H9 (cell line): Measurements from ENCODE around the gene RGS5. TPM values are rescaled to one million over a fixed set of nuclear protein-coding genes. Genes with fewer than 3 reads are reported as not detected.

Experiments used
- DNase-seq: peaks from one replicate; pipeline ENCODE4 v3.0.0-alpha.2; 2017
- H2AFZ ChIP-seq: one replicate; pipeline ENCODE4 v1.6.1; 2013; ENCODE audit warnings: mild to moderate bottlenecking, low read length, control low read depth, moderate library complexity
- H2AK5ac ChIP-seq: 2 replicates; pipeline ENCODE4 v1.6.1; 2013; ENCODE audit warnings: low read length, control low read depth, mixed read lengths; ENCODE audit not compliant: insufficient read length
- H2BK120ac ChIP-seq: one replicate; pipeline ENCODE4 v1.6.1; 2013; ENCODE audit warnings: low read depth, mild to moderate bottlenecking, low read length, control low read depth, inconsistent platforms; ENCODE audit not compliant: poor library complexity, severe bottlenecking
- H2BK12ac ChIP-seq: 2 replicates; pipeline ENCODE4 v1.6.1; 2013; ENCODE audit warnings: low read length, control low read depth, mixed read lengths, low read depth; ENCODE audit not compliant: insufficient read length
- H2BK15ac ChIP-seq: 2 replicates; pipeline ENCODE4 v1.6.1; 2013; ENCODE audit warnings: low read depth, low read length, control low read depth
- H2BK20ac ChIP-seq: one replicate; pipeline ENCODE4 v1.6.1; 2013; ENCODE audit warnings: low read depth, mild to moderate bottlenecking, low read length, control low read depth, inconsistent platforms; ENCODE audit not compliant: poor library complexity, severe bottlenecking
- H2BK5ac ChIP-seq: 2 replicates; pipeline ENCODE4 v1.6.1; 2013; ENCODE audit warnings: low read length, control low read depth, mixed read lengths; ENCODE audit not compliant: insufficient read length
- H3K14ac ChIP-seq: 2 replicates; pipeline ENCODE4 v1.6.1; 2013; ENCODE audit warnings: low read length, control low read depth; ENCODE audit not compliant: insufficient read depth
- H3K18ac ChIP-seq: 2 replicates; pipeline ENCODE4 v1.6.1; 2013; ENCODE audit warnings: low read depth, mild to moderate bottlenecking, mixed read lengths, low read length, control low read depth; ENCODE audit not compliant: insufficient read length
- H3K23ac ChIP-seq: 2 replicates; pipeline ENCODE4 v1.6.1; 2013; ENCODE audit warnings: low read length, control low read depth, mixed read lengths, low read depth; ENCODE audit not compliant: insufficient read length
- H3K23me2 ChIP-seq: 2 replicates; pipeline ENCODE4 v1.6.1; 2013; ENCODE audit warnings: low read depth, mild to moderate bottlenecking, mixed read lengths, low read length, control low read depth; ENCODE audit not compliant: insufficient read length, poor library complexity, severe bottlenecking
- H3K27ac ChIP-seq: 2 replicates; pipeline ENCODE4 v1.5.1; 2013; ENCODE audit warnings: low read length, control low read depth, mixed read lengths, low read depth; ENCODE audit not compliant: insufficient read length
- H3K27me3 ChIP-seq: 2 replicates; pipeline ENCODE4 v1.6.1; 2013; ENCODE audit warnings: low read length, control low read depth, inconsistent platforms; ENCODE audit not compliant: insufficient read depth
- H3K4ac ChIP-seq: 2 replicates; pipeline ENCODE4 v1.6.1; 2013; ENCODE audit warnings: low read depth, mild to moderate bottlenecking, control low read depth, inconsistent platforms, low read length, moderate library complexity
- H3K4me1 ChIP-seq: 2 replicates; pipeline ENCODE4 v1.6.1; 2013; ENCODE audit warnings: low read length, control low read depth, inconsistent platforms; ENCODE audit not compliant: insufficient read depth
- H3K4me2 ChIP-seq: 2 replicates; pipeline ENCODE4 v1.6.1; 2013; ENCODE audit warnings: low read length, control low read depth, mixed read lengths; ENCODE audit not compliant: insufficient read length, insufficient read depth
- H3K56ac ChIP-seq: 2 replicates; pipeline ENCODE4 v1.6.1; 2013; ENCODE audit warnings: low read depth, mild to moderate bottlenecking, mixed read lengths, low read length, control low read depth; ENCODE audit not compliant: insufficient read length
- H3K79me1 ChIP-seq: 2 replicates; pipeline ENCODE4 v1.6.1; 2013; ENCODE audit warnings: low read depth, mild to moderate bottlenecking, moderate library complexity, low read length, control low read depth, inconsistent platforms; ENCODE audit not compliant: insufficient read depth, poor library complexity, severe bottlenecking
- H3K79me2 ChIP-seq: 2 replicates; pipeline ENCODE4 v1.6.1; 2013; ENCODE audit warnings: low read length, control low read depth, inconsistent platforms; ENCODE audit not compliant: insufficient read depth
- H3K9ac ChIP-seq: 2 replicates; pipeline ENCODE4 v1.6.1; 2013; ENCODE audit warnings: low read length, control low read depth, mixed read lengths; ENCODE audit not compliant: insufficient read length; ENCODE audit errors: extremely low read depth
- H3K9me3 ChIP-seq: one replicate; pipeline ENCODE4 v1.6.1; 2013; ENCODE audit warnings: low read depth, low read length, inconsistent platforms; ENCODE audit not compliant: control insufficient read depth
- H3T11ph ChIP-seq: one replicate; pipeline ENCODE4 v1.6.1; 2013; ENCODE audit warnings: mild to moderate bottlenecking, low read length, control low read depth, inconsistent platforms
- H4K20me1 ChIP-seq: one replicate; pipeline ENCODE4 v1.6.1; 2013; ENCODE audit not compliant: control insufficient read depth, insufficient read length, insufficient read depth
- H4K5ac ChIP-seq: 2 replicates; pipeline ENCODE4 v1.6.1; 2013; ENCODE audit warnings: low read depth, mild to moderate bottlenecking, mixed read lengths, low read length, control low read depth; ENCODE audit not compliant: insufficient read length
- H4K8ac ChIP-seq: replicated peaks from 2 replicates; pipeline ENCODE4 v1.6.1; 2013; ENCODE audit warnings: low read length, control low read depth, mixed read lengths, low read depth; ENCODE audit not compliant: insufficient read length
- H4K91ac ChIP-seq: 2 replicates; pipeline ENCODE4 v1.6.1; 2013; ENCODE audit warnings: low read depth, mild to moderate bottlenecking, moderate library complexity, mixed read lengths, low read length, control low read depth; ENCODE audit not compliant: insufficient read length
- H3K27ac Mint-ChIP-seq, 3 experiments: 2 replicates in 2 of 3; 3 replicates in 1 of 3; pipeline ENCODE4 v1.8.0; 2020 to 2021; ENCODE audit warnings: mixed read lengths in 3 of 3, mild to moderate bottlenecking in 1 of 3, moderate library complexity in 1 of 3
- H3K27me3 Mint-ChIP-seq: 2 replicates; pipeline ENCODE4 v1.8.0; 2021; ENCODE audit warnings: low read depth, mild to moderate bottlenecking, moderate library complexity, mixed read lengths
- H3K36me3 Mint-ChIP-seq, 3 experiments: 2 replicates in 2 of 3; 3 replicates in 1 of 3; pipeline ENCODE4 v1.8.0; 2020 to 2021; ENCODE audit warnings: low read depth in 3 of 3, mixed read lengths in 3 of 3; ENCODE audit not compliant: insufficient read depth in 1 of 3
- H3K4me1 Mint-ChIP-seq, 2 experiments: 2 replicates each; pipeline ENCODE4 v1.8.0; 2020; ENCODE audit warnings: mixed read lengths in 2 of 2
- H3K4me3 Mint-ChIP-seq, 2 experiments: 2 replicates in 1 of 2; 3 replicates in 1 of 2; pipeline ENCODE4 v1.8.0; 2020 to 2021; ENCODE audit warnings: mild to moderate bottlenecking in 2 of 2, mixed read lengths in 2 of 2, moderate library complexity in 1 of 2
- H3K9me3 Mint-ChIP-seq, 2 experiments: 2 replicates in 1 of 2; 3 replicates in 1 of 2; pipeline ENCODE4 v1.8.0; 2020; ENCODE audit warnings: mild to moderate bottlenecking in 2 of 2, mixed read lengths in 2 of 2, moderate library complexity in 1 of 2
- CTCF ChIP-seq: fragments of 200-600 bp; sonication (generic); conservative IDR thresholded peaks from 3 replicates; pipeline ENCODE4 v1.8.0; 2021; ENCODE audit warnings: antibody characterized with exemption, mild to moderate bottlenecking
- total RNA-seq: library from RNA; stranded (reverse); gene quantifications from 2 replicates; pipeline ENCODE4 v1.2.1, GENCODE V29; 2021

The RGS5 gene
- total RNA-seq, 1 experiment from 2014 or later: 30.1 TPM

GRCh38 chr1:163196449-163196787 lies 6.3 kb downstream of the RGS5 start:
- Histone ChIP-seq H3K23me2 (no peaks in the 10 kb centered on the region), H3K27ac (no peak overlapping the region), H3K9me3 (no peaks in the 10 kb centered on the region), H3K9ac (no peak overlapping the region), H3K4me1 (no peaks in the 10 kb centered on the region), H4K91ac (no peak overlapping the region), H2BK20ac (no peak overlapping the region), H2BK15ac (no peak overlapping the region), H3K4ac (no peak overlapping the region), H2BK5ac (no peak overlapping the region), H2BK120ac (no peak overlapping the region), H3K18ac (no peak overlapping the region), H4K8ac (no peak overlapping the region), H4K5ac (no peak overlapping the region), H3K79me1 (no peaks in the 10 kb centered on the region), H3K14ac (no peak overlapping the region), H3K79me2 (0 out of 2 replicates have a peak, but pooled peaks cover 3% of the 10 kb centered on the region), H3K4me2 (no peak overlapping the region), H2AK5ac (no peak overlapping the region), H2BK12ac (no peak overlapping the region), H3K27me3 (no peaks in the 10 kb centered on the region), H4K20me1 (no peaks in the 10 kb centered on the region), H3T11ph (no peak overlapping the region), H2AFZ (no peak overlapping the region), H3K23ac (no peak overlapping the region), H3K56ac (no peak overlapping the region)
- TF ChIP-seq CTCF: no peak
- Mint-ChIP-seq H3K4me3 (no peak overlapping the region), H3K4me1 (peaks cover 19 to 21% of the 10 kb centered on the region in 2 experiments), H3K27ac (no peak overlapping the region), H3K27me3 (no peaks in the 10 kb centered on the region), H3K9me3 (no peaks in the 10 kb centered on the region), H3K36me3 (no peaks in the 10 kb centered on the region)
- DNase-seq: no peak
